HCT116 (cell line): Measurements from ENCODE around the gene HOXB7. TPM values are rescaled to one million over a fixed set of nuclear protein-coding genes. Genes with fewer than 3 reads are reported as not detected.

ENCODE experiments used
- ATAC-seq: fragments of 200-7000 bp; cut with Tn5 transposase; 2 replicates; pipeline ENCODE4 v1.9.1; 2020; ENCODE audit warnings: mild to moderate bottlenecking, moderate library complexity
- BruUV-seq: library from RNA; stranded (reverse); fragments of 400-500 nt; replicated peaks from 2 replicates; lab custom pipeline; 2021; lab: Mats Ljungman, UMichigan
- CTCF ChIA-PET: fragments of 300-600 bp; sonication (Branson Sonifier 250); formaldehyde crosslinking; loops from one replicate; lab custom pipeline; 2021; ENCODE audit warnings: antibody characterized with exemption; lab: Charles Lee
- POLR2A ChIA-PET: fragments of 300-600, 350-600 bp; sonication (Branson Sonifier 250); formaldehyde crosslinking; loops from one replicate; lab custom pipeline; 2021; ENCODE audit warnings: antibody characterized with exemption; lab: Charles Lee
- RAD21 ChIA-PET, 2 experiments: fragments of 300-600 bp; sonication (Branson Sonifier 250); formaldehyde crosslinking; loops; one replicate each; lab custom pipeline; 2023; ENCODE audit warnings: low total read pairs in 2 of 2; ENCODE audit not compliant: uncharacterized antibody in 2 of 2, unreplicated experiment in 2 of 2, low non-redundant PET in 1 of 2; lab: Charles Lee
- DNase-seq: peaks from one replicate; pipeline ENCODE4 v3.0.0-alpha.2; 2010; ENCODE audit warnings: low read depth, low spot score
- H2AFZ ChIP-seq: fragments of 200-600 bp; shearing (Covaris generic), sonication (generic); 2 replicates; pipeline ENCODE4 v1.6.1; 2017; ENCODE audit warnings: low read depth, mixed run types, mixed read lengths, antibody characterized with exemption, low read length; ENCODE audit not compliant: poor library complexity, severe bottlenecking
- H3K27ac ChIP-seq: 2 replicates; pipeline ENCODE4 v1.5.1; 2012; ENCODE audit warnings: low read depth, low read length
- H3K27me3 ChIP-seq: fragments of 200-600 bp; sonication (generic); 2 replicates; pipeline ENCODE4 v1.6.1; 2016; ENCODE audit warnings: mixed run types, low read length, mixed read lengths; ENCODE audit not compliant: insufficient read depth
- H3K36me3 ChIP-seq, 2 experiments: fragments of 200-500 bp in 1 of 2; fragments of 200-600 bp in 1 of 2; sonication (Bioruptor generic) in 1 of 2; sonication (generic) in 1 of 2; 2 replicates each; pipeline versions ENCODE4 v1.5.1 to v1.6.1; 2014 to 2016; ENCODE audit warnings: low read length in 2 of 2, inconsistent platforms in 1 of 2, mixed read lengths in 1 of 2, mixed run types in 1 of 2; ENCODE audit not compliant: insufficient read depth in 2 of 2, control insufficient read depth in 1 of 2
- H3K4me1 ChIP-seq, 2 experiments: fragments of 200-600 bp in 1 of 2; sonication (generic) in 1 of 2; 2 replicates each; pipeline versions ENCODE4 v1.5.1 to v1.6.1; 2012 to 2017; ENCODE audit warnings: low read length in 2 of 2, inconsistent platforms in 1 of 2, mild to moderate bottlenecking in 1 of 2, mixed read lengths in 1 of 2, mixed run types in 1 of 2, moderate library complexity in 1 of 2; ENCODE audit not compliant: insufficient read depth in 2 of 2, control insufficient read depth in 1 of 2
- H3K4me2 ChIP-seq: fragments of 200-600 bp; sonication (generic); 2 replicates; pipeline ENCODE4 v1.6.1; 2017; ENCODE audit warnings: mixed run types, low read length, mixed read lengths
- H3K4me3 ChIP-seq, 2 experiments: fragments of 200-600 bp in 1 of 2; sonication (generic) in 1 of 2; replicated peaks in 1 of 2; 2 replicates each; pipeline ENCODE4 v1.5.1; 2011 to 2016; ENCODE audit warnings: low read length in 2 of 2, control low read depth in 1 of 2, low read depth in 1 of 2, mild to moderate bottlenecking in 1 of 2, mixed read lengths in 1 of 2, mixed run types in 1 of 2
- H3K79me2 ChIP-seq: fragments of 200-600 bp; sonication (generic); 2 replicates; pipeline ENCODE4 v1.6.1; 2017; ENCODE audit warnings: mild to moderate bottlenecking, mixed run types, low read length, moderate library complexity, mixed read lengths; ENCODE audit not compliant: insufficient read depth
- H3K9ac ChIP-seq: fragments of 200-600 bp; sonication (generic); 2 replicates; pipeline ENCODE4 v1.6.1; 2016; ENCODE audit warnings: low read length, mixed read lengths
- H3K9me2 ChIP-seq: fragments of 200-600 bp; sonication (generic), shearing (Covaris generic); 2 replicates; pipeline ENCODE4 v1.6.1; 2017; ENCODE audit warnings: mixed run types, mild to moderate bottlenecking, moderate library complexity; ENCODE audit not compliant: insufficient read depth
- H3K9me3 ChIP-seq, 2 experiments: fragments of 200-500 bp in 1 of 2; fragments of 200-600 bp in 1 of 2; sonication (Bioruptor generic) in 1 of 2; sonication (generic) in 1 of 2; 2 replicates each; pipeline ENCODE4 v1.6.1; 2014 to 2017; ENCODE audit warnings: low read length in 2 of 2, mixed read lengths in 2 of 2, inconsistent platforms in 1 of 2, low read depth in 1 of 2, mild to moderate bottlenecking in 1 of 2, mixed run types in 1 of 2, moderate library complexity in 1 of 2; ENCODE audit not compliant: control insufficient read depth in 1 of 2, insufficient read depth in 1 of 2
- H4K20me1 ChIP-seq: fragments of 200-600 bp; sonication (generic), shearing (Covaris generic); 2 replicates; pipeline ENCODE4 v1.6.1; 2017; ENCODE audit warnings: mixed run types, mild to moderate bottlenecking, moderate library complexity; ENCODE audit not compliant: insufficient read depth
- ATF3 ChIP-seq: IDR thresholded peaks from 2 replicates; pipeline ENCODE4 v1.6.1; 2012
- CBX3 ChIP-seq: IDR thresholded peaks from 2 replicates; pipeline ENCODE4 v1.6.1; 2012; ENCODE audit warnings: low read depth
- CEBPB ChIP-seq: IDR thresholded peaks from 2 replicates; pipeline ENCODE4 v1.6.1; 2012; ENCODE audit warnings: low read depth
- EGR1 ChIP-seq: IDR thresholded peaks from 2 replicates; pipeline ENCODE4 v1.6.1; 2012; ENCODE audit warnings: low read depth
- ELF1 ChIP-seq: IDR thresholded peaks from 2 replicates; pipeline ENCODE4 v1.6.1; 2012; ENCODE audit warnings: low read depth, borderline replicate concordance
- EZH2 ChIP-seq: fragments of 200-600 bp; sonication (generic); IDR thresholded peaks from 2 replicates; pipeline ENCODE4 v1.6.1; 2017; ENCODE audit warnings: antibody characterized with exemption, mixed run types
- EZH2phosphoT487 ChIP-seq: fragments of 200-600 bp; IDR thresholded peaks from 2 replicates; pipeline ENCODE4 v1.6.1; 2018; ENCODE audit warnings: antibody characterized with exemption, borderline replicate concordance
- FOSL1 ChIP-seq: IDR thresholded peaks from 2 replicates; pipeline ENCODE4 v1.6.1; 2012; ENCODE audit warnings: low read depth
- MAX ChIP-seq: IDR thresholded peaks from 2 replicates; pipeline ENCODE4 v1.6.1; 2012
- POLR2A ChIP-seq: IDR thresholded peaks from 2 replicates; pipeline ENCODE4 v1.7.0; 2011; ENCODE audit warnings: borderline replicate concordance; ENCODE audit not compliant: insufficient read depth, insufficient read length; ENCODE audit errors: extremely low read depth
- POLR2AphosphoS5 ChIP-seq: IDR thresholded peaks from 2 replicates; pipeline ENCODE4 v1.6.1; 2011; ENCODE audit warnings: mild to moderate bottlenecking, low read depth, low read length, moderate library complexity
- RAD21 ChIP-seq: IDR thresholded peaks from 2 replicates; pipeline ENCODE4 v1.6.1; 2012; ENCODE audit warnings: low read depth, mild to moderate bottlenecking
- REST ChIP-seq: IDR thresholded peaks from 2 replicates; pipeline ENCODE4 v1.6.1; 2012; ENCODE audit warnings: low read depth
- SIN3A ChIP-seq: IDR thresholded peaks from 2 replicates; pipeline ENCODE4 v1.6.1; 2012; ENCODE audit warnings: low read depth
- SP1 ChIP-seq: IDR thresholded peaks from 2 replicates; pipeline ENCODE4 v1.6.1; 2012; ENCODE audit warnings: low read depth
- SRF ChIP-seq: IDR thresholded peaks from 2 replicates; pipeline ENCODE4 v1.6.1; 2012; ENCODE audit warnings: low read depth
- YY1 ChIP-seq: IDR thresholded peaks from 2 replicates; pipeline ENCODE4 v1.6.1; 2011; ENCODE audit warnings: low read length, low read depth, moderate library complexity, mild to moderate bottlenecking; ENCODE audit not compliant: insufficient replicate concordance; ENCODE audit errors: extremely low read depth
- ZBTB33 ChIP-seq: IDR thresholded peaks from 2 replicates; pipeline ENCODE4 v1.6.1; 2011; ENCODE audit warnings: mild to moderate bottlenecking, low read length, moderate library complexity; ENCODE audit not compliant: insufficient replicate concordance; ENCODE audit errors: extremely low read depth
- ZFX ChIP-seq: fragments of 450-650 bp; IDR thresholded peaks from 2 replicates; pipeline ENCODE4 v1.6.1; 2017
- ZNF274 ChIP-seq: fragments of 200-500 bp; sonication (Bioruptor generic); IDR thresholded peaks from 2 replicates; pipeline ENCODE4 v1.6.1; 2014; ENCODE audit warnings: mild to moderate bottlenecking, low read depth, low read length, inconsistent platforms
- intact Hi-C: fragments of 100-400 bp; cut with micrococcal nuclease; formaldehyde crosslinking; loops from 2 replicates; pipeline ENCODE4 v1.10.0; 2022
- total RNA-seq: library from RNA; stranded (reverse); gene quantifications from one replicate; pipeline ENCODE4 v1.2.1, GENCODE V29; 2021; ENCODE audit not compliant: unreplicated experiment

Gene HOXB7
- total RNA-seq, 1 experiment from 2014 or later = 33.6 TPM

- H3K36me3 ChIP-seq = peaks cover 0 to 4% of the 10 kb centered on the region in 2 experiments; a peak in 1 of 4 replicates
- H3K9ac ChIP-seq = peak overlapping the region; percentile 83
- TSS peak; percentile 54 for BruUV-seq
- no peaks in the 10 kb centered on the region for H3K27me3 ChIP-seq
- ATAC-seq = peak; percentile 68
- peaks cover 4% of the 10 kb centered on the region; the same call in 1 of the 2 replicates for H4K20me1 ChIP-seq
- H3K27ac ChIP-seq = peak overlapping the region; percentile 94
- peak overlapping the region; percentile 78 to 87 for H3K4me3 ChIP-seq
- DNase-seq = peak; percentile 69
- RAD21 ChIA-PET = interaction anchor here in 1 of 2 experiments (0.7 kb wide), 1 partner anchor 389 kb away, joined by 7 read pairs; no protein-coding TSS in a partner anchor
- intact Hi-C loops = no loop called here
- H2AFZ ChIP-seq = no peak overlapping the region
- peaks cover 75% of the 10 kb centered on the region for H3K79me2 ChIP-seq
- H3K4me2 ChIP-seq = peak overlapping the region; percentile 82
- no peaks in the 10 kb centered on the region for H3K9me3 ChIP-seq
- peaks cover 40 to 63% of the 10 kb centered on the region in 2 experiments for H3K4me1 ChIP-seq
- CTCF ChIA-PET = interaction anchor here (0.7 to 1.2 kb wide), 3 partner anchors 68 to 344 kb away, joined by 5 to 7 read pairs (median 6); no protein-coding TSS in a partner anchor
- POLR2A ChIA-PET = interaction anchor here (0.7 to 1.6 kb wide), 5 partner anchors 8 to 556 kb away, joined by 3 to 8 read pairs (median 4); partner anchors contain the start of gene NFE2L1
- no peaks in the 10 kb centered on the region for H3K9me2 ChIP-seq
- TF ChIP-seq ZFX = peak; percentile 81; the same call in 1 of the 2 replicates
- no peak for TF ChIP-seq EZH2phosphoT487
- TF ChIP-seq POLR2A = peak; percentile 35
- no peak for TF ChIP-seq FOSL1
- no peak for TF ChIP-seq EZH2
- no peak for TF ChIP-seq SRF
- no peak for TF ChIP-seq SP1
- no peak for TF ChIP-seq EGR1
- TF ChIP-seq SIN3A = no peak
- peak; percentile 84 for TF ChIP-seq POLR2AphosphoS5
- TF ChIP-seq ZNF274 = no peak
- TF ChIP-seq REST = no peak
- no peak for TF ChIP-seq ATF3
- no peak for TF ChIP-seq MAX
- TF ChIP-seq YY1 = peak; percentile 56
- no peak for TF ChIP-seq ZBTB33
- TF ChIP-seq CEBPB = no peak
- TF ChIP-seq CBX3 = no peak
- TF ChIP-seq ELF1 = no peak
- TF ChIP-seq RAD21 = no peak
Measured at GRCh38 chr17:48603959-48604769, 6.7 kb downstream of the HOXB7 start.
